Neural cell (in vitro differentiated cells): Measurements from ENCODE around the gene HTD2.

Source experiments
- EP300 ChIP-seq: fragments of 450-650 bp; conservative IDR thresholded peaks from 2 replicates; pipeline ENCODE4 v1.6.1; 2014; ENCODE audit warnings: antibody characterized with exemption, mild to moderate bottlenecking, moderate library complexity; ENCODE audit not compliant: poor library complexity, severe bottlenecking
- EZH2 ChIP-seq: fragments of 200-600, 300-800 bp; shearing (Covaris generic), sonication (generic); IDR thresholded peaks from 2 replicates; pipeline ENCODE4 v1.6.1; 2014; ENCODE audit warnings: antibody characterized with exemption, low read length, borderline replicate concordance, mild to moderate bottlenecking; ENCODE audit not compliant: insufficient read depth, poor library complexity, severe bottlenecking
- MXI1 ChIP-seq: fragments of 450-650 bp; conservative IDR thresholded peaks from 2 replicates; pipeline ENCODE4 v1.6.1; 2014; ENCODE audit warnings: antibody characterized with exemption, mild to moderate bottlenecking; ENCODE audit not compliant: poor library complexity, severe bottlenecking
- POLR2AphosphoS5 ChIP-seq: IDR thresholded peaks from 2 replicates; pipeline ENCODE4 v1.6.1; 2012
- RAD21 ChIP-seq: fragments of 450-650 bp; conservative IDR thresholded peaks from 2 replicates; pipeline ENCODE4 v1.6.1; 2014; ENCODE audit warnings: antibody characterized with exemption, mild to moderate bottlenecking, moderate library complexity
- SMC3 ChIP-seq: fragments of 450-650 bp; conservative IDR thresholded peaks from 2 replicates; pipeline ENCODE4 v1.6.1; 2014; ENCODE audit warnings: antibody characterized with exemption, mild to moderate bottlenecking, moderate library complexity; ENCODE audit not compliant: poor library complexity
- TAF1 ChIP-seq: IDR thresholded peaks from 2 replicates; pipeline ENCODE4 v1.6.1; 2012; ENCODE audit warnings: low read depth
- TF ChIP-seq, protein P1 (sequence below): fragments of 450-650 bp; IDR thresholded peaks from 2 replicates; pipeline ENCODE4 v1.5.1; 2014; ENCODE audit warnings: antibody characterized with exemption, mild to moderate bottlenecking, moderate library complexity; ENCODE audit not compliant: poor library complexity, severe bottlenecking
- TF ChIP-seq, protein P2 (sequence below): IDR thresholded peaks from 2 replicates; pipeline ENCODE4 v1.6.1; 2012; ENCODE audit warnings: borderline replicate concordance

GRCh38 chr3:58369038-58369437, 62.7 kb downstream of the HTD2 start:
- TF ChIP-seq, protein P1, sequence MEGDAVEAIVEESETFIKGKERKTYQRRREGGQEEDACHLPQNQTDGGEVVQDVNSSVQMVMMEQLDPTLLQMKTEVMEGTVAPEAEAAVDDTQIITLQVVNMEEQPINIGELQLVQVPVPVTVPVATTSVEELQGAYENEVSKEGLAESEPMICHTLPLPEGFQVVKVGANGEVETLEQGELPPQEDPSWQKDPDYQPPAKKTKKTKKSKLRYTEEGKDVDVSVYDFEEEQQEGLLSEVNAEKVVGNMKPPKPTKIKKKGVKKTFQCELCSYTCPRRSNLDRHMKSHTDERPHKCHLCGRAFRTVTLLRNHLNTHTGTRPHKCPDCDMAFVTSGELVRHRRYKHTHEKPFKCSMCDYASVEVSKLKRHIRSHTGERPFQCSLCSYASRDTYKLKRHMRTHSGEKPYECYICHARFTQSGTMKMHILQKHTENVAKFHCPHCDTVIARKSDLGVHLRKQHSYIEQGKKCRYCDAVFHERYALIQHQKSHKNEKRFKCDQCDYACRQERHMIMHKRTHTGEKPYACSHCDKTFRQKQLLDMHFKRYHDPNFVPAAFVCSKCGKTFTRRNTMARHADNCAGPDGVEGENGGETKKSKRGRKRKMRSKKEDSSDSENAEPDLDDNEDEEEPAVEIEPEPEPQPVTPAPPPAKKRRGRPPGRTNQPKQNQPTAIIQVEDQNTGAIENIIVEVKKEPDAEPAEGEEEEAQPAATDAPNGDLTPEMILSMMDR = no peak
- no peak for TF ChIP-seq EZH2
- no peak for TF ChIP-seq TAF1
- TF ChIP-seq, protein P2, sequence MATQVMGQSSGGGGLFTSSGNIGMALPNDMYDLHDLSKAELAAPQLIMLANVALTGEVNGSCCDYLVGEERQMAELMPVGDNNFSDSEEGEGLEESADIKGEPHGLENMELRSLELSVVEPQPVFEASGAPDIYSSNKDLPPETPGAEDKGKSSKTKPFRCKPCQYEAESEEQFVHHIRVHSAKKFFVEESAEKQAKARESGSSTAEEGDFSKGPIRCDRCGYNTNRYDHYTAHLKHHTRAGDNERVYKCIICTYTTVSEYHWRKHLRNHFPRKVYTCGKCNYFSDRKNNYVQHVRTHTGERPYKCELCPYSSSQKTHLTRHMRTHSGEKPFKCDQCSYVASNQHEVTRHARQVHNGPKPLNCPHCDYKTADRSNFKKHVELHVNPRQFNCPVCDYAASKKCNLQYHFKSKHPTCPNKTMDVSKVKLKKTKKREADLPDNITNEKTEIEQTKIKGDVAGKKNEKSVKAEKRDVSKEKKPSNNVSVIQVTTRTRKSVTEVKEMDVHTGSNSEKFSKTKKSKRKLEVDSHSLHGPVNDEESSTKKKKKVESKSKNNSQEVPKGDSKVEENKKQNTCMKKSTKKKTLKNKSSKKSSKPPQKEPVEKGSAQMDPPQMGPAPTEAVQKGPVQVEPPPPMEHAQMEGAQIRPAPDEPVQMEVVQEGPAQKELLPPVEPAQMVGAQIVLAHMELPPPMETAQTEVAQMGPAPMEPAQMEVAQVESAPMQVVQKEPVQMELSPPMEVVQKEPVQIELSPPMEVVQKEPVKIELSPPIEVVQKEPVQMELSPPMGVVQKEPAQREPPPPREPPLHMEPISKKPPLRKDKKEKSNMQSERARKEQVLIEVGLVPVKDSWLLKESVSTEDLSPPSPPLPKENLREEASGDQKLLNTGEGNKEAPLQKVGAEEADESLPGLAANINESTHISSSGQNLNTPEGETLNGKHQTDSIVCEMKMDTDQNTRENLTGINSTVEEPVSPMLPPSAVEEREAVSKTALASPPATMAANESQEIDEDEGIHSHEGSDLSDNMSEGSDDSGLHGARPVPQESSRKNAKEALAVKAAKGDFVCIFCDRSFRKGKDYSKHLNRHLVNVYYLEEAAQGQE = no peak
- TF ChIP-seq POLR2AphosphoS5 = no peak
- TF ChIP-seq EP300 = no peak
- no peak for TF ChIP-seq SMC3
- no peak for TF ChIP-seq RAD21
- TF ChIP-seq MXI1 = no peak
